HepG2 (cell line): Measurements from ENCODE around the gene LGI4. TPM values are rescaled to one million over a fixed set of nuclear protein-coding genes. Genes with fewer than 3 reads are reported as not detected.

Experiments
- AFF4 ChIP-seq: sonication (generic); formaldehyde crosslinking; IDR thresholded peaks from 2 replicates; pipeline ENCODE4 v1.4.0; 2020; ENCODE audit warnings: missing genetic modification reagents
- ZBED4 ChIP-seq: sonication (generic); formaldehyde crosslinking; IDR thresholded peaks from 2 replicates; pipeline ENCODE4 v1.4.0; 2020; ENCODE audit warnings: missing genetic modification reagents, borderline replicate concordance
- ZBTB49 ChIP-seq: sonication (generic); formaldehyde crosslinking; IDR thresholded peaks from 2 replicates; pipeline ENCODE4 v1.4.0; 2020; ENCODE audit warnings: missing genetic modification reagents, borderline replicate concordance
- ZNF318 ChIP-seq: sonication (generic); formaldehyde crosslinking; IDR thresholded peaks from 2 replicates; pipeline ENCODE4 v1.4.0; 2020; ENCODE audit warnings: mild to moderate bottlenecking, missing genetic modification reagents
- polyA plus RNA-seq, 8 experiments: library from polyadenylated mRNA; depleted of rRNA in 3 of 8; stranded (reverse) in 7 of 8; unstranded in 1 of 8; fragments of >200 nt; fragmentation: Illumina TruSeq in 4 of 8; extraction: Trizol in 4 of 8; gene quantifications; 2 replicates each; pipeline versions ENCODE4 v1.2.1 to v1.2.3, GENCODE V29; 2011 to 2016; ENCODE audit warnings: low read depth in 4 of 8, missing spikeins in 1 of 8, mixed read lengths in 1 of 8; ENCODE audit not compliant: insufficient read depth in 1 of 8
- total RNA-seq, 5 experiments: library from RNA; depleted of rRNA; stranded (reverse); fragments of >200 nt; fragmentation: Illumina TruSeq; extraction: Trizol; gene quantifications; 2 replicates each; pipeline ENCODE4 v1.2.3, GENCODE V29; 2016; ENCODE audit warnings: low read depth in 1 of 5

The LGI4 gene
- total and polyA plus RNA-seq, 2 of the 13 experiments (the other 11 are each of a cell fraction or from before 2014, with no cell fraction given) = 2.8 TPM; not detected in 1

GRCh38 chr19:35167251-35168119 is 32.6 kb upstream of the LGI4 start (continued):
- TF ChIP-seq AFF4 (CRISPR knock-in tag) (no peak), ZBTB49 (CRISPR knock-in tag) (no peak), ZBED4 (CRISPR knock-in tag) (no peak), ZNF318 (no peak)
